ENCODE results near the gene PRSS57. TPM values are rescaled to one million over a fixed set of nuclear protein-coding genes. Genes with fewer than 3 reads are reported as not detected.
"Not testable (repeated sequence)": the region's sequence is repeated elsewhere in the genome, so short reads cannot be mapped to it uniquely, and the experiment has no call there.

PRSS57 gene
- polyA plus RNA-seq, 1 of the 3 experiments (the other 2 are of a cell fraction), result not detected

DNA sequence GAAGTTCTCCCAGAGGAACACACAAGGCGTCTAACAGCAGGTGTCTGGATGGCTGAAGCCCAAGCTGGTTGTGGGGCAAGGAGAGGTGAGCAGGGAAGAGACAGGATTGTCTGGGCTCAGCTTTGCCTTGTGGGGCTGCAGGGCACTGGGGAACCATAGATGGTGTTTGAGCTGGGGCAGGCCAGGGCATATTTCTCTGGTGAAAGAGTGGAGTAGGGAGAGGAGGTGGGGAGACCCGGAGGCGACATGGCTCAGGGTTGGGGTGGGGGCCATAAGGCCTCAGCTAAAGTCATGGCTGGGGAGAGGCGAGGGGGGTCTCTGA lies 8.0 kb upstream of the PRSS57 start:
- no peak overlapping the region for H3K27ac ChIP-seq (ENCODE audit: low read depth in 2 of 2, low read length in 1 of 2)
- WGBS (ENCODE audit: low lambda C conversion rate), result 39% methylated on average over 4 of the region's 4 CpGs
- H3K79me2 ChIP-seq (ENCODE audit: insufficient read depth), result no peaks in the 10 kb centered on the region
- peaks cover 7% of the 10 kb centered on the region for H3F3A ChIP-seq (replicated peaks; ENCODE audit: insufficient read depth)
- no peaks in the 10 kb centered on the region for H3K9me2 ChIP-seq
- 0 out of 2 replicates have a peak overlapping the region, but pooled peaks have one; percentile 33 for H3K4me2 ChIP-seq
- no peak for DNase-seq
- ChIA-PET CTCF (interaction anchor here (0.7 to 4.3 kb wide), 3 partner anchors 25 to 31 kb away, joined by 3 to 27 read pairs (median 8); no protein-coding TSS in a partner anchor), POLR2A (interaction anchor here (2.1 kb wide), 1 partner anchor 24 kb away, joined by 6 read pairs; no protein-coding TSS in a partner anchor)
- no peaks in the 10 kb centered on the region for H3K9me3 ChIP-seq
- H3K27me3 ChIP-seq (ENCODE audit: insufficient read depth), result no peaks in the 10 kb centered on the region
- no peaks in the 10 kb centered on the region for H4K20me1 ChIP-seq (ENCODE audit: insufficient read depth)
- H2AFZ ChIP-seq (ENCODE audit: low read depth), result no peak overlapping the region
- peaks cover 0 to 7% of the 10 kb centered on the region in 2 experiments; a peak in 1 of 4 replicates for H3K4me1 ChIP-seq (ENCODE audit: control insufficient read depth in 1 of 2, insufficient read depth in 2 of 2, low read depth in 1 of 2, low read length in 1 of 2)
- H3K9ac ChIP-seq, result no peak overlapping the region
- no peaks in the 10 kb centered on the region for H3K36me3 ChIP-seq (replicated peaks in 1 of 2; ENCODE audit: control insufficient read depth in 1 of 2, insufficient read depth in 2 of 2, low read length in 1 of 2)
- no peak for TF ChIP-seq EP300 (IDR thresholded peaks at IDR 0.05; ENCODE audit: borderline replicate concordance in 1 of 2, low read depth in 1 of 2, low read length in 1 of 2)
- no peak for TF ChIP-seq YY1 (IDR thresholded peaks at IDR 0.05; ENCODE audit: low read depth)
- no peak for TF ChIP-seq CTCF (IDR thresholded peaks at IDR 0.05)
- TF ChIP-seq TCF12 (IDR thresholded peaks at IDR 0.05), result no peak
- H3K4me3 ChIP-seq (ENCODE audit: low read depth in 2 of 2, low read length in 1 of 2), result peak overlapping the region in 1 of 2 experiments; percentile 13; a peak in 2 of 4 replicates

DNA sequence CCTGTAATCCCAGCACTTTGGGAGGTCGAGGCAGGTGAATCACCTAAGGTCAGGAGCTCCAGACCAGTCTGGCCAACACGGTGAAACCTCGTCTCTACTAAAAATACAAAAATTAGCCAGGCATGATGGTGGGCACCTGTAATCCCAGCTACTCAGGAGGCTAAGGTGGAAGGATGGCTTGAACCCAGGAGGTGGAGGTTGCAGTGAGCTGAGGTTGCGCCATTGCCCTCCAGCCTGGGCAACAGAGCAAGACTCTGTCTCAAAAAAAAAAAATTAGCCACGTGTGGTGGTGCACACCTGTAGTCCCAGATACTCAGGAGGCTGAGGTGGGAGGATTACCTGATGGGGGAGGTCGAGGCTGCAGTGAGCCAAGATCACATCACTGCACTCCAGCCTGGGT lies 7.6 kb upstream of the PRSS57 start:
- H3K36me3 ChIP-seq (replicated peaks in 1 of 2; ENCODE audit: control insufficient read depth in 1 of 2, insufficient read depth in 2 of 2, low read length in 1 of 2); H3K9me3 ChIP-seq; DNase-seq; H3K27me3 ChIP-seq (ENCODE audit: insufficient read depth); H3K9me2 ChIP-seq; H4K20me1 ChIP-seq (ENCODE audit: insufficient read depth); H3K4me1 ChIP-seq (ENCODE audit: control insufficient read depth in 1 of 2, insufficient read depth in 2 of 2, low read depth in 1 of 2, low read length in 1 of 2); H3K4me2 ChIP-seq; H3K9ac ChIP-seq; H3K27ac ChIP-seq (ENCODE audit: low read depth in 2 of 2, low read length in 1 of 2); H3F3A ChIP-seq (replicated peaks; ENCODE audit: insufficient read depth); H3K4me3 ChIP-seq (ENCODE audit: low read depth in 2 of 2, low read length in 1 of 2); H2AFZ ChIP-seq (ENCODE audit: low read depth); H3K79me2 ChIP-seq (ENCODE audit: insufficient read depth): not testable (repeated sequence)
- ChIA-PET CTCF (interaction anchor here (0.6 to 4.3 kb wide), 4 partner anchors 24 to 119 kb away, joined by 3 to 27 read pairs (median 6); no protein-coding TSS in a partner anchor), POLR2A (interaction anchor here (2.1 kb wide), 1 partner anchor 23 kb away, joined by 6 read pairs; no protein-coding TSS in a partner anchor)
- WGBS (ENCODE audit: low lambda C conversion rate), result 73% methylated on average over 6 of the region's 6 CpGs

DNA sequence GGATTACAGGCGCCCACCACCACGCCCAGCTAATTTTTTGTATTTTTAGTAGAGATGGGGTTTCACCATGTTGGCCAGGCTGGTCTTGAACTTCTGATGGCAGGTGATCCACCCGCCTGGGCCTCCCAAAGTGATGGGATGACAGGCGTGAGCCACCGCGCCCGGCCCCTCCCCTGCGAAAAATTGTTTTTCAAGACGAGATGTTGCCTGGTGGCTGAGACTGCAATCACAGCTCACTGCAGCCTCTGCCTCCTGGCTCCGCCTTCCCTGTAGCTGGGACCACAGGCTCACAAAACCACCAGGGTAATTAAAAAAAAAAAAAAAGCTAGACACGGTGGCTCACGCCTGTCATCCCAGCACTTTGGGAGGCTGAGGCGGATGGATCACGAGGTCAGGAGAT lies 4.6 kb upstream of the PRSS57 start:
- H3F3A ChIP-seq (replicated peaks; ENCODE audit: insufficient read depth); H3K4me1 ChIP-seq (ENCODE audit: control insufficient read depth in 1 of 2, insufficient read depth in 2 of 2, low read depth in 1 of 2, low read length in 1 of 2); H3K9me3 ChIP-seq; H3K4me3 ChIP-seq (ENCODE audit: low read depth in 2 of 2, low read length in 1 of 2); POLR2A ChIA-PET; H4K20me1 ChIP-seq (ENCODE audit: insufficient read depth); H3K79me2 ChIP-seq (ENCODE audit: insufficient read depth); DNase-seq; H3K27ac ChIP-seq (ENCODE audit: low read depth in 2 of 2, low read length in 1 of 2); H3K36me3 ChIP-seq (replicated peaks in 1 of 2; ENCODE audit: control insufficient read depth in 1 of 2, insufficient read depth in 2 of 2, low read length in 1 of 2); H3K4me2 ChIP-seq; H3K27me3 ChIP-seq (ENCODE audit: insufficient read depth); H2AFZ ChIP-seq (ENCODE audit: low read depth); H3K9me2 ChIP-seq; H3K9ac ChIP-seq: not testable (repeated sequence)
- CTCF ChIA-PET, result interaction anchor here (1.0 kb wide), 1 partner anchor 8 kb away, joined by 3 read pairs; no protein-coding TSS in a partner anchor
- WGBS (ENCODE audit: low lambda C conversion rate), result 80% methylated on average over 14 of the region's 14 CpGs

DNA sequence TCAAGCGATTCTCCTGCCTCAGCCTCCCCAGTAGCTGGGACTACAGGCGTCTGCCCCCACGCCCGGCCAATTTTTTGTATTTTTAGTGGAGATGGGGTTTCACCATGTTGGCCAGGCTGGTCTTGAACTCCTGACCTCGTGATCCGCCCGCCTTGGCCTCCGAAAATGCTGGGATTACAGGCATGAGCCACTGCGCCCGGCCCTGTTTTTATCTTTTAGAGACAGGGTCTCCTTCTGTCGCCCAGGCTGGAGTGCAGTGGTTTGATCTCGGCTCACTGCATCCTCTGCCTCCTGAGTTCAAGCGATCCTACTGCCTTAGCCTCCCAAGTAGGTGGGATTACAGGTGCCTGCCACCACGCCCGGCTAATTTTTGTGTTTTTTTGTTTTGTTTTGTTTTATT lies 3.3 kb upstream of the PRSS57 start:
- DNase-seq; POLR2A ChIA-PET; H3K4me1 ChIP-seq (ENCODE audit: control insufficient read depth in 1 of 2, insufficient read depth in 2 of 2, low read depth in 1 of 2, low read length in 1 of 2); H3K27me3 ChIP-seq (ENCODE audit: insufficient read depth); H3F3A ChIP-seq (replicated peaks; ENCODE audit: insufficient read depth); H3K4me2 ChIP-seq; H3K9me3 ChIP-seq; H3K9ac ChIP-seq; H3K36me3 ChIP-seq (replicated peaks in 1 of 2; ENCODE audit: control insufficient read depth in 1 of 2, insufficient read depth in 2 of 2, low read length in 1 of 2); H2AFZ ChIP-seq (ENCODE audit: low read depth); H3K27ac ChIP-seq (ENCODE audit: low read depth in 2 of 2, low read length in 1 of 2); H3K4me3 ChIP-seq (ENCODE audit: low read depth in 2 of 2, low read length in 1 of 2); H3K9me2 ChIP-seq; H3K79me2 ChIP-seq (ENCODE audit: insufficient read depth); H4K20me1 ChIP-seq (ENCODE audit: insufficient read depth): not testable (repeated sequence)
- CTCF ChIA-PET, result interaction anchor here (1.0 kb wide), 1 partner anchor 33 kb away, joined by 3 read pairs; no protein-coding TSS in a partner anchor
- WGBS (ENCODE audit: low lambda C conversion rate), result 84% methylated on average over 14 of the region's 15 CpGs
